Vagina (tissue), 2 donors: ENCODE measurements around the gene NMRAL1. TPM values are rescaled to one million over a fixed set of nuclear protein-coding genes. Genes with fewer than 3 reads are reported as not detected.

Experiments
- DNase-seq, 2 donors: peaks; one replicate each; pipeline ENCODE4 v3.0.0-alpha.2; 2017; ENCODE audit errors: extremely low spot score in 2 of 2
- H3K27ac ChIP-seq: fragments of 200-600 bp; sonication (generic); one replicate; pipeline ENCODE4 v1.5.1; 2019
- H3K27me3 ChIP-seq: fragments of 200-600 bp; sonication (generic); one replicate; pipeline ENCODE4 v1.5.1; 2019
- H3K36me3 ChIP-seq, 2 donors: fragments of 200-600 bp; sonication (generic); one replicate each; pipeline ENCODE4 v1.5.1; 2017 to 2019
- H3K4me1 ChIP-seq: fragments of 200-600 bp; sonication (generic); one replicate; pipeline ENCODE4 v1.5.1; 2019
- H3K4me3 ChIP-seq, 2 donors: fragments of 200-600 bp; sonication (generic); 1 replicate in 1 of 2; 2 replicates in 1 of 2; pipeline ENCODE4 v1.5.1; 2016 to 2019
- H3K9me3 ChIP-seq: fragments of 200-600 bp; sonication (generic); one replicate; pipeline ENCODE4 v1.5.1; 2019
- POLR2A ChIP-seq, 2 donors: fragments of 450-650 bp; IDR thresholded peaks; one replicate each; pipeline ENCODE4 v1.6.1; 2017; ENCODE audit warnings: antibody characterized with exemption in 2 of 2, mild to moderate bottlenecking in 2 of 2, moderate library complexity in 2 of 2
- POLR2AphosphoS5 ChIP-seq, 2 donors: sonication (generic); formaldehyde crosslinking; IDR thresholded peaks; one replicate each; pipeline ENCODE4 v1.9.0; 2017; ENCODE audit warnings: antibody characterized with exemption in 2 of 2, mild to moderate bottlenecking in 2 of 2, low read depth in 1 of 2; ENCODE audit not compliant: insufficient read depth in 1 of 2
- intact Hi-C: fragments of 100-400 bp; cut with DNase I; formaldehyde crosslinking; loops from one replicate; pipeline ENCODE4 v1.15.1; 2023
- total RNA-seq: library from RNA; depleted of rRNA; stranded (reverse); fragments of >200 nt; gene quantifications from one replicate; pipeline ENCODE4 v1.2.3, GENCODE V29; 2016
- TF ChIP-seq, protein P1 (sequence below), 3 experiments: fragments of 450-650 bp in 2 of 3; fragments of 200-600 bp in 1 of 3; sonication (generic) in 1 of 3; IDR thresholded peaks; one replicate each; pipeline ENCODE4 v1.5.1; 2017 to 2019; ENCODE audit warnings: antibody characterized with exemption in 3 of 3, mild to moderate bottlenecking in 2 of 3, moderate library complexity in 2 of 3

The NMRAL1 gene
- total RNA-seq, 1 donor from 2014 or later: 35.6 TPM

DNA sequence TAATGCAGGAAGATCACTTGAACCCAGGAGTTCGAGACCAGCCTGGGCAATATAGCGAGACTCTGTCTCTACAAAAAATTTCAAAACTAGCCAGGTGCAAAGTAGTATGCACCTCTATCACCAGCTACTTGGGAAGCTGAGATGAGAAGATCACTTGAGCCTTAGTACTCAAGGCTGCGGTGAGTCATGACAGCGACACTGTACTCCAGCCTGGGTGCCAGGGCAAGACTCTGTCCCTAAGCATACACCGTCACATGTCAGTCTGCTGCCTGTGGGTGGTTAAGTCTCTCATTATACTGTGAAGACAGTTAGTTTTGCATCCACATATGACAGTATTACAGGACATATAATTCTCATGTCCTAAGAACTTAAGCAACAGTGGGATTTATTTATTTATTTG lies 21.8 kb downstream of the NMRAL1 start:
- DNase-seq: no peak
- Histone ChIP-seq H3K4me1 (no peaks in the 10 kb centered on the region), H3K27me3 (no peaks in the 10 kb centered on the region), H3K36me3 (peaks cover 3 to 77% of the 10 kb centered on the region in 2 donors), H3K4me3 (no peak overlapping the region), H3K27ac (no peak overlapping the region), H3K9me3 (no peaks in the 10 kb centered on the region)
- intact Hi-C loops: no loop called here
- TF ChIP-seq, protein P1, sequence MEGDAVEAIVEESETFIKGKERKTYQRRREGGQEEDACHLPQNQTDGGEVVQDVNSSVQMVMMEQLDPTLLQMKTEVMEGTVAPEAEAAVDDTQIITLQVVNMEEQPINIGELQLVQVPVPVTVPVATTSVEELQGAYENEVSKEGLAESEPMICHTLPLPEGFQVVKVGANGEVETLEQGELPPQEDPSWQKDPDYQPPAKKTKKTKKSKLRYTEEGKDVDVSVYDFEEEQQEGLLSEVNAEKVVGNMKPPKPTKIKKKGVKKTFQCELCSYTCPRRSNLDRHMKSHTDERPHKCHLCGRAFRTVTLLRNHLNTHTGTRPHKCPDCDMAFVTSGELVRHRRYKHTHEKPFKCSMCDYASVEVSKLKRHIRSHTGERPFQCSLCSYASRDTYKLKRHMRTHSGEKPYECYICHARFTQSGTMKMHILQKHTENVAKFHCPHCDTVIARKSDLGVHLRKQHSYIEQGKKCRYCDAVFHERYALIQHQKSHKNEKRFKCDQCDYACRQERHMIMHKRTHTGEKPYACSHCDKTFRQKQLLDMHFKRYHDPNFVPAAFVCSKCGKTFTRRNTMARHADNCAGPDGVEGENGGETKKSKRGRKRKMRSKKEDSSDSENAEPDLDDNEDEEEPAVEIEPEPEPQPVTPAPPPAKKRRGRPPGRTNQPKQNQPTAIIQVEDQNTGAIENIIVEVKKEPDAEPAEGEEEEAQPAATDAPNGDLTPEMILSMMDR (IDR thresholded peaks at IDR 0.05): no peak

DNA sequence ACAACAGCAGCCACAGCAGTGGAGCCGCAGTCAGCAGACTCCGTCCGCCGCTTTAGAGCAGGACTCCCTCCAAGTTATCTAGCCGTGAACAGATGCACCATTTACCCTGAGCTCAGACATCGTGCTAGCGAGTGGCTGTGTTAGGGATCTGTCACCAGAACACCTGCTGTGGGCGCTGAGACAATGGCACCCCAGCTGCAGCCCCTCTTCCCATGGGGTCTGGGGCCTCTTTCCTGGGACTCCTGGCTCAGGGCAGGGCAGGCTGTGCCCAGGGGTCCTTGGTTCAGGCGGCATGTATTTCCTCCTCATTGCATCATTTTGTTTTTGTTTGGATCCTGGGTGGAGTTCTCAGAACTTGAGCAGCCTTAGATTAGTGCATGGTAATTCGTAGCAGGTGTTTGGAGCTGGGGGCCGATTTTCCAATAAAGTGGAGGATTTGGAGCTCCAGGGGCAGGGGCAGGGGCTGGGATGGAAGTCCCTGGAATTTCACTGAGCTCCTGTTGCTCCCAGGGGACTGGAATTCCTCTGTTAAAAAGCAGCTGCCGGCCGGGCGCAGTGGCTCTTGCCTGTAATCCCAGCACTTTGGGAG lies 23.4 kb downstream of the NMRAL1 start:
- no peak for DNase-seq
- Histone ChIP-seq H3K4me3 (no peak overlapping the region), H3K27ac (no peak overlapping the region), H3K9me3 (no peaks in the 10 kb centered on the region), H3K4me1 (no peaks in the 10 kb centered on the region), H3K27me3 (no peaks in the 10 kb centered on the region), H3K36me3 (peaks cover 3 to 79% of the 10 kb centered on the region in 2 donors)
- TF ChIP-seq, protein P1 (IDR thresholded peaks at IDR 0.05): no peak
- TF ChIP-seq POLR2AphosphoS5 (IDR thresholded peaks at IDR 0.05; ENCODE audit: insufficient read depth in 1 of 2, low read depth in 1 of 2): no peak
- TF ChIP-seq POLR2A (IDR thresholded peaks at IDR 0.05): no peak
- intact Hi-C loops: no loop called here

DNA sequence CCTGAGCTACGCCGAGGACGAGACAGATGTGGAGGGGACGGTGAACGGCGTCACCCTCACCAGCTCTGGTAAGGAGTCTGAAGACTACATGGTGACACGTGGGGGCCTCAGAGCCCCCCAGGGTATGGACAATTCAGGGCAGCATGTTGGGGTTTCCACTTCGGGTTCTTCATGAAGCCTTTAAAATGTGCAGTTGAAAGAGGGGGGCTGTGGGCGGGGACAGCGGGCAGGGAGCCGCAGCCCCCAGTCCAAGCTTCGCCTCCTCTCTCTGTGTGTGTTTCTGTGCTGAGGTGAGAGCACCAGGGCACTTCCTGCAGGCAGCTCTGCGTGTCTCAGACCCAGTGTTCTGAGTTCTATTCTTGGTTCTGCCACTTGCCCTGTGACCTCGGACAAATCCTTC lies 24.0 kb downstream of the NMRAL1 start:
- peaks cover 3 to 79% of the 10 kb centered on the region in 2 donors for H3K36me3 ChIP-seq
- no peak overlapping the region for H3K4me3 ChIP-seq
- H3K4me1 ChIP-seq: no peaks in the 10 kb centered on the region
- DNase-seq: no peak
- intact Hi-C loops: no loop called here
- H3K27ac ChIP-seq: no peak overlapping the region
- H3K9me3 ChIP-seq: no peaks in the 10 kb centered on the region
- TF ChIP-seq POLR2AphosphoS5 (IDR thresholded peaks at IDR 0.05; ENCODE audit: insufficient read depth in 1 of 2, low read depth in 1 of 2): no peak
- TF ChIP-seq, protein P1 (IDR thresholded peaks at IDR 0.05): no peak
- no peak for TF ChIP-seq POLR2A (IDR thresholded peaks at IDR 0.05)
- no peaks in the 10 kb centered on the region for H3K27me3 ChIP-seq

DNA sequence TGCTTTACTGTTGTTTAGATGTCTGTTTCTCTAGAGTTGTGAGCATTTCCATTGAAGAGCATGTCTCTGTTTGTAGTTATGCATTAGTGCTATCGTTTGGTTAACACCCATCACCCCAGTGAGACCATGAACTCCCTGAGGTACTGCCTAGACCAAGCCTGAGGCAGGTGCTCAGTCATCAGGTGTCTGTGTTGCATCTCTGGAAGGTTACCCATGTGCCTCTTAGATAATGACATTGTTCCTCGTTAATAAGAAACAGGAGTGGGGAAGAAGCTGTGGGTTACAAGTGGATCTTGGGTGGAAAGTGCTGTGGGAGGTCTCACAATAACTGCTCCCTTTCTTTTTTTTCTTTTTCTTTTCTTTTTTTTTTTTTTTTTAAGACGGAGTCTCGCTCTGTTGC lies 30.4 kb downstream of the NMRAL1 start:
- Histone ChIP-seq H3K36me3 (peaks cover 0 to 94% of the 10 kb centered on the region in 2 donors), H3K9me3 (no peaks in the 10 kb centered on the region), H3K4me1 (no peaks in the 10 kb centered on the region), H3K27me3 (no peaks in the 10 kb centered on the region), H3K4me3 (no peak overlapping the region), H3K27ac (no peak overlapping the region)
- TF ChIP-seq, protein P1 (IDR thresholded peaks at IDR 0.05): no peak
- TF ChIP-seq POLR2A (IDR thresholded peaks at IDR 0.05): no peak
- TF ChIP-seq POLR2AphosphoS5 (IDR thresholded peaks at IDR 0.05; ENCODE audit: insufficient read depth in 1 of 2, low read depth in 1 of 2): no peak
- intact Hi-C loops: no loop called here
- no peak for DNase-seq

DNA sequence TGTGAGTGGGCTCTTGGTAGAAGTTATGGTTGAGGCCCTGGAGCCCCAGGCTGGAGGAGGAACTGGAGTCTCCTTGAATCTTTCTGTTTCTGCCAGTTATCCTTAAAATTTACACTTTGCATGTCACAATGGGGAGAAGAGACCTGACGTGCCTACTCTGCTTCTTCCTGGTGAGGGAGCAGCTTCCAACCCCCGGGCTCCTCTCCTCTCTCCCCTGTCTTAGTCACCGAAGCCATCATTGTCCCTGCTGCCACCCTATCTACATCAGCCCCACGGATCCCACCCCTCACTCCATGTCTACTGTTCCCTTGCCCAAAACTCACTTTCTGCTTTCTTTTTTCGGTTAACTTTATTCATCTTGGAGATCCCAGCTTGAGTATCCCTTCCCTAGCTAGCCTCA lies 31.2 kb downstream of the NMRAL1 start:
- no peaks in the 10 kb centered on the region for H3K9me3 ChIP-seq
- intact Hi-C loops: no loop called here
- TF ChIP-seq, protein P1 (IDR thresholded peaks at IDR 0.05): no peak
- no peak for TF ChIP-seq POLR2A (IDR thresholded peaks at IDR 0.05)
- no peak for TF ChIP-seq POLR2AphosphoS5 (IDR thresholded peaks at IDR 0.05; ENCODE audit: insufficient read depth in 1 of 2, low read depth in 1 of 2)
- peaks cover 0 to 93% of the 10 kb centered on the region in 2 donors for H3K36me3 ChIP-seq
- H3K27me3 ChIP-seq: no peaks in the 10 kb centered on the region
- no peak overlapping the region for H3K4me3 ChIP-seq
- no peaks in the 10 kb centered on the region for H3K4me1 ChIP-seq
- no peak for DNase-seq
- H3K27ac ChIP-seq: no peak overlapping the region
